AG09309 (cell line): ENCODE results near the gene GBP6.

Experiments used
- DNase-seq: peaks from one replicate; pipeline ENCODE4 v3.0.0-alpha.2; 2010; ENCODE audit warnings: low read depth
- H3K4me3 ChIP-seq: 2 replicates; pipeline ENCODE4 v1.5.1; 2011; ENCODE audit warnings: mild to moderate bottlenecking, low read depth, low read length, moderate library complexity; ENCODE audit not compliant: control insufficient read depth
- CTCF ChIP-seq: IDR thresholded peaks from 2 replicates; pipeline ENCODE4 v1.5.1; 2011; ENCODE audit warnings: mild to moderate bottlenecking, low read depth, low read length, inconsistent platforms; ENCODE audit not compliant: insufficient read depth, control insufficient read depth; ENCODE audit errors: missing control alignments

GBP6 gene

GRCh38 chr1:89355056-89355455, 8.8 kb upstream of the GBP6 start:
- H3K4me3 ChIP-seq, result no peak overlapping the region
- no peak for TF ChIP-seq CTCF
- no peak for DNase-seq

GRCh38 chr1:89356658-89357400, 7.0 kb upstream of the GBP6 start:
- no peak for TF ChIP-seq CTCF
- no peak overlapping the region for H3K4me3 ChIP-seq
- DNase-seq, result peak; percentile 4

- peak; percentile 27 for DNase-seq
- TF ChIP-seq CTCF, result peak; percentile 80
These were observed 5.5 kb upstream of the GBP6 start for GRCh38 chr1:89358287-89358893.

GRCh38 chr1:89360716-89361115, 3.1 kb upstream of the GBP6 start:
- no peak for TF ChIP-seq CTCF
- DNase-seq, result no peak
- no peak overlapping the region for H3K4me3 ChIP-seq

More at GRCh38 chr1:89358287-89358893, 5.5 kb upstream of the GBP6 start:
- H3K4me3 ChIP-seq, result no peak overlapping the region

GRCh38 chr1:89361681-89362080, 2.2 kb upstream of the GBP6 start:
- no peak for TF ChIP-seq CTCF
- DNase-seq, result no peak
- no peak overlapping the region for H3K4me3 ChIP-seq

- TF ChIP-seq CTCF, result no peak
- H3K4me3 ChIP-seq, result no peak overlapping the region
- DNase-seq, result no peak
These were observed 663 bp upstream of the GBP6 start for GRCh38 chr1:89363196-89363595.
